Measurements from ENCODE around the gene ZNF580. TPM values are rescaled to one million over a fixed set of nuclear protein-coding genes. Genes with fewer than 3 reads are reported as not detected.

ZNF580 gene
- total and polyA plus RNA-seq, 2 of the 13 experiments (the other 11 are each of a cell fraction or from before 2014, with no cell fraction given) = 4.4 to 6.0 TPM

DNA sequence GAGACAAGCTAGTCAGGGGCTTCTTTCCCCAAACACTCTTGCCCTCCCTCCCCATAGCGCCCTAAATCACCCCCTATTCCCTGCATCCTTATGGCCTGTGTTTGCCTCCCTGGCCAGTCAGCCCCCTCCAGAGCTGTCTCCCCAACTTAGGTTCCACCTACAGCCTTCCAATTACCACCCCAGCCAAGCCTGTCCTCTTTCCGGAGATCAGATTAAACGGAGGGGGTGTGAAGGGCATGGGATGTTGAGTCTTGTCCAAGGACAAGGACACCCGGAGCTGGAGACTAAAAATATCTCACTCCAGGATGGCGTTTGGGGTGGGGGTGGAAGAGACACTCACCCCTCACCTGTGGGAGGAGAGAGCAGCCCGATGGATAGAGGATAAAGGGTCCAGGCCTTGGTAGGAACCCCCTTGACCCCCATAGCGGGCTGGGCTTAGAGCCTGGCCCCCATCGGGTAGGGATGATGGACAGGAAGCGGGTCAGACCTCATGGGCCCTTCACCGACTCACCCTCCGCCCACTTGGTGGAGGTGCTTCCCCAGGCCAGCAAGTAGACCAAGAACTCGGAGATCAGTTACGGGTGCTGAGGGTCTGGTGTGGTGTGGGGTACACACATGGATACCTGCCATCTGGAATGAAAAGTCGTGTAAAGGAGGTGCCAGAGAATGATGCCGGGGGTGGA, 29.4 kb upstream of the ZNF580 start:
- intact Hi-C loops (cut with micrococcal nuclease; ENCODE audit: unreplicated experiment) (no loop called here), in situ Hi-C loops (cut with HindIII; ENCODE audit: extremely low pct_ligation_motif_present, low pct_unique_long_range_greater_than_20kb) (no loop called here)
- CTCF ChIA-PET (ENCODE audit: low intra/inter-chr PET ratio, low total read pairs) = no interaction called here
- DNase-seq (ENCODE audit: low spot score) (no peak), ATAC-seq (no peak), FAIRE-seq (no peak)
- Histone ChIP-seq H2AFZ (ENCODE audit: low read length) (no peak overlapping the region), H3K4me3 (replicated peaks in 1 of 3; ENCODE audit: insufficient read depth in 1 of 3, low read depth in 2 of 3, low read length in 3 of 3) (no peak overlapping the region), H3K9me3 (ENCODE audit: low read length) (no peaks in the 10 kb centered on the region), H3K4me2 (ENCODE audit: low read depth, low read length) (no peak overlapping the region), H3K4me1 (ENCODE audit: insufficient read depth, low read length) (peaks cover 15% of the 10 kb centered on the region), H4K20me1 (ENCODE audit: insufficient read depth, low read length) (no peaks in the 10 kb centered on the region), H3K27me3 (ENCODE audit: control insufficient read depth in 1 of 2, insufficient read depth in 2 of 2, low read length in 2 of 2) (no peaks in the 10 kb centered on the region; a peak in 1 of 5 replicates), H3K27ac (ENCODE audit: extremely low read length, insufficient read depth, low read length) (no peak overlapping the region), H3K36me3 (replicated peaks in 1 of 2; ENCODE audit: control insufficient read depth in 1 of 2, insufficient read depth in 2 of 2, low read length in 2 of 2) (peaks cover 1 to 3% of the 10 kb centered on the region in 2 experiments; a peak in 1 of 5 replicates), H3K9ac (ENCODE audit: insufficient read depth, low read depth, low read length) (no peak overlapping the region), H3K79me2 (ENCODE audit: insufficient read depth, low read length) (peaks cover 12% of the 10 kb centered on the region)
- no TSS peak for BruUV-seq (replicated peaks)
- 85% methylated on average over 15 of the region's 15 CpGs for WGBS (ENCODE audit: low lambda C conversion rate)
- POLR2A ChIA-PET = no interaction called here
- TF ChIP-seq, protein P1, sequence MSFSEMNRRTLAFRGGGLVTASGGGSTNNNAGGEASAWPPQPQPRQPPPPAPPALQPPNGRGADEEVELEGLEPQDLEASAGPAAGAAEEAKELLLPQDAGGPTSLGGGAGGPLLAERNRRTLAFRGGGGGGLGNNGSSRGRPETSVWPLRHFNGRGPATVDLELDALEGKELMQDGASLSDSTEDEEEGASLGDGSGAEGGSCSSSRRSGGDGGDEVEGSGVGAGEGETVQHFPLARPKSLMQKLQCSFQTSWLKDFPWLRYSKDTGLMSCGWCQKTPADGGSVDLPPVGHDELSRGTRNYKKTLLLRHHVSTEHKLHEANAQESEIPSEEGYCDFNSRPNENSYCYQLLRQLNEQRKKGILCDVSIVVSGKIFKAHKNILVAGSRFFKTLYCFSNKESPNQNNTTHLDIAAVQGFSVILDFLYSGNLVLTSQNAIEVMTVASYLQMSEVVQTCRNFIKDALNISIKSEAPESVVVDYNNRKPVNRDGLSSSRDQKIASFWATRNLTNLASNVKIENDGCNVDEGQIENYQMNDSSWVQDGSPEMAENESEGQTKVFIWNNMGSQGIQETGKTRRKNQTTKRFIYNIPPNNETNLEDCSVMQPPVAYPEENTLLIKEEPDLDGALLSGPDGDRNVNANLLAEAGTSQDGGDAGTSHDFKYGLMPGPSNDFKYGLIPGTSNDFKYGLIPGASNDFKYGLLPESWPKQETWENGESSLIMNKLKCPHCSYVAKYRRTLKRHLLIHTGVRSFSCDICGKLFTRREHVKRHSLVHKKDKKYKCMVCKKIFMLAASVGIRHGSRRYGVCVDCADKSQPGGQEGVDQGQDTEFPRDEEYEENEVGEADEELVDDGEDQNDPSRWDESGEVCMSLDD (CRISPR knock-in tag; IDR thresholded peaks at IDR 0.05; ENCODE audit: borderline replicate concordance) = no peak
- no peak for TF ChIP-seq ZFP41 (CRISPR knock-in tag; IDR thresholded peaks at IDR 0.05; ENCODE audit: borderline replicate concordance)
- TF ChIP-seq, protein P2, sequence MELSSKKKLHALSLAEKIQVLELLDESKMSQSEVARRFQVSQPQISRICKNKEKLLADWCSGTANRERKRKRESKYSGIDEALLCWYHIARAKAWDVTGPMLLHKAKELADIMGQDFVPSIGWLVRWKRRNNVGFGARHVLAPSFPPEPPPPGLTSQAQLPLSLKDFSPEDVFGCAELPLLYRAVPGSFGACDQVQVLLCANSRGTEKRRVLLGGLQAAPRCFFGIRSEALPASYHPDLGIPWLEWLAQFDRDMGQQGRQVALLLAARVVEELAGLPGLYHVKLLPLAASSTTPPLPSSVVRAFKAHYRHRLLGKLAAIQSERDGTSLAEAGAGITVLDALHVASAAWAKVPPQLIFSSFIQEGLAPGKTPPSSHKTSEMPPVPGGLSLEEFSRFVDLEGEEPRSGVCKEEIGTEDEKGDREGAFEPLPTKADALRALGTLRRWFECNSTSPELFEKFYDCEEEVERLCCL (CRISPR knock-in tag; IDR thresholded peaks at IDR 0.05; ENCODE audit: borderline replicate concordance) = no peak
- no peak for TF ChIP-seq ZNF34 (CRISPR knock-in tag; IDR thresholded peaks at IDR 0.05; ENCODE audit: borderline replicate concordance)
- no peak for TF ChIP-seq ZBTB1 (CRISPR knock-in tag; IDR thresholded peaks at IDR 0.05; ENCODE audit: borderline replicate concordance)
- TF ChIP-seq SNAI1 (CRISPR knock-in tag; IDR thresholded peaks at IDR 0.05; ENCODE audit: borderline replicate concordance) = no peak
- TF ChIP-seq, protein P3, sequence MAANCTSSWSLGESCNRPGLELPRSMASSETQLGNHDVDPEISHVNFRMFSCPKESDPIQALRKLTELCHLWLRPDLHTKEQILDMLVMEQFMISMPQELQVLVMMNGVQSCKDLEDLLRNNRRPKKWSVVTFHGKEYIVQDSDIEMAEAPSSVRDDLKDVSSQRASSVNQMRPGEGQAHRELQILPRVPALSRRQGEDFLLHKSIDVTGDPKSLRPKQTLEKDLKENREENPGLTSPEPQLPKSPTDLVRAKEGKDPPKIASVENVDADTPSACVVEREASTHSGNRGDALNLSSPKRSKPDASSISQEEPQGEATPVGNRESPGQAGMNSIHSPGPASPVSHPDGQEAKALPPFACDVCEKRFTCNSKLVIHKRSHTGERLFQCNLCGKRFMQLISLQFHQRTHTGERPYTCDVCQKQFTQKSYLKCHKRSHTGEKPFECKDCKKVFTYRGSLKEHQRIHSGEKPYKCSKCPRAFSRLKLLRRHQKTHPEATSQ (CRISPR knock-in tag; IDR thresholded peaks at IDR 0.05; ENCODE audit: borderline replicate concordance) = no peak
- TF ChIP-seq, protein P4, sequence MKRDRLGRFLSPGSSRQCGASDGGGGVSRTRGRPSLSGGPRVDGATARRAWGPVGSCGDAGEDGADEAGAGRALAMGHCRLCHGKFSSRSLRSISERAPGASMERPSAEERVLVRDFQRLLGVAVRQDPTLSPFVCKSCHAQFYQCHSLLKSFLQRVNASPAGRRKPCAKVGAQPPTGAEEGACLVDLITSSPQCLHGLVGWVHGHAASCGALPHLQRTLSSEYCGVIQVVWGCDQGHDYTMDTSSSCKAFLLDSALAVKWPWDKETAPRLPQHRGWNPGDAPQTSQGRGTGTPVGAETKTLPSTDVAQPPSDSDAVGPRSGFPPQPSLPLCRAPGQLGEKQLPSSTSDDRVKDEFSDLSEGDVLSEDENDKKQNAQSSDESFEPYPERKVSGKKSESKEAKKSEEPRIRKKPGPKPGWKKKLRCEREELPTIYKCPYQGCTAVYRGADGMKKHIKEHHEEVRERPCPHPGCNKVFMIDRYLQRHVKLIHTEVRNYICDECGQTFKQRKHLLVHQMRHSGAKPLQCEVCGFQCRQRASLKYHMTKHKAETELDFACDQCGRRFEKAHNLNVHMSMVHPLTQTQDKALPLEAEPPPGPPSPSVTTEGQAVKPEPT (CRISPR knock-in tag; IDR thresholded peaks at IDR 0.05; ENCODE audit: low read depth) = no peak
- TF ChIP-seq ZNF776 (CRISPR knock-in tag; IDR thresholded peaks at IDR 0.05) = no peak
- no peak for TF ChIP-seq STAG1 (CRISPR knock-in tag; IDR thresholded peaks at IDR 0.05)
- no peak for TF ChIP-seq CC2D1A (CRISPR knock-in tag; IDR thresholded peaks at IDR 0.05)
- no peak for TF ChIP-seq ZNF570 (CRISPR knock-in tag; IDR thresholded peaks at IDR 0.05; ENCODE audit: borderline replicate concordance)
- no peak for TF ChIP-seq MIXL1 (CRISPR knock-in tag; IDR thresholded peaks at IDR 0.05)
- TF ChIP-seq ZNF720 (CRISPR knock-in tag; IDR thresholded peaks at IDR 0.05) = no peak
- TF ChIP-seq ZSCAN31 (CRISPR knock-in tag; IDR thresholded peaks at IDR 0.05; ENCODE audit: low read depth) = no peak
- TF ChIP-seq TOE1 (CRISPR knock-in tag; IDR thresholded peaks at IDR 0.05) = no peak
